ENCODE data around the gene ADGRG6. TPM values are rescaled to one million over a fixed set of nuclear protein-coding genes. Genes with fewer than 3 reads are reported as not detected.
A peak's percentile ranks its signal among the peaks of the same experiment; 100 is the strongest.

Gene ADGRG6
- polyA plus RNA-seq, 1 of the 3 experiments (the other 2 are of a cell fraction): 61.5 TPM

GRCh38 chr6:142297996-142298753, 3.6 kb upstream of the ADGRG6 start:
- CTCF ChIA-PET: interaction anchor here (0.8 kb wide), 1 partner anchor 9 kb away, joined by 3 read pairs; no protein-coding TSS in a partner anchor
- no peaks in the 10 kb centered on the region for H4K20me1 ChIP-seq (ENCODE audit: insufficient read depth)
- H3K4me3 ChIP-seq (ENCODE audit: low read depth in 2 of 2, low read length in 1 of 2): no peak overlapping the region
- peak overlapping the region; percentile 23; the same call in 1 of the 2 replicates for H3K9ac ChIP-seq
- POLR2A ChIA-PET: no interaction called here
- no peaks in the 10 kb centered on the region; a peak in 1 of 4 replicates for H3K4me1 ChIP-seq (ENCODE audit: control insufficient read depth in 1 of 2, insufficient read depth in 2 of 2, low read depth in 1 of 2, low read length in 1 of 2)
- DNase-seq: no peak
- peak overlapping the region; percentile 40; the same call in 1 of the 2 replicates for H3K4me2 ChIP-seq
- H3K79me2 ChIP-seq (ENCODE audit: insufficient read depth): peaks cover 14% of the 10 kb centered on the region
- H2AFZ ChIP-seq (ENCODE audit: low read depth): no peak overlapping the region
- H3K9me2 ChIP-seq: no peaks in the 10 kb centered on the region
- H3K27ac ChIP-seq (ENCODE audit: low read depth in 2 of 2, low read length in 1 of 2): peak overlapping the region; percentile 43 to 77; a peak in 3 of 4 replicates
- peaks cover 49% of the 10 kb centered on the region for H3F3A ChIP-seq (replicated peaks; ENCODE audit: insufficient read depth)
- 5% methylated on average over 3 of the region's 3 CpGs for WGBS (ENCODE audit: low lambda C conversion rate)
- no peaks in the 10 kb centered on the region for H3K27me3 ChIP-seq (ENCODE audit: insufficient read depth)
- no peaks in the 10 kb centered on the region for H3K36me3 ChIP-seq (replicated peaks in 1 of 2; ENCODE audit: control insufficient read depth in 1 of 2, insufficient read depth in 2 of 2, low read length in 1 of 2)
- no peaks in the 10 kb centered on the region for H3K9me3 ChIP-seq
- TF ChIP-seq SMC3 (IDR thresholded peaks at IDR 0.05; ENCODE audit: low read depth, low read length) (no peak), FOXJ3 (CRISPR knock-in tag; IDR thresholded peaks at IDR 0.05) (no peak), RAD21 (IDR thresholded peaks at IDR 0.05; ENCODE audit: low read length) (no peak), MXI1 (IDR thresholded peaks at IDR 0.05; ENCODE audit: low read depth, low read length) (no peak), PBX3 (IDR thresholded peaks at IDR 0.05) (peak; percentile 80), YY1 (IDR thresholded peaks at IDR 0.05; ENCODE audit: low read depth) (no peak), IRF3 (IDR thresholded peaks at IDR 0.05; ENCODE audit: low read depth, low read length) (no peak), FOXM1 (IDR thresholded peaks at IDR 0.05; ENCODE audit: low read depth) (0 out of 2 replicates have a peak, but pooled peaks have one; percentile 0), REST (IDR thresholded peaks at IDR 0.05; ENCODE audit: low read depth, low read length) (no peak), EZH2phosphoT487 (IDR thresholded peaks at IDR 0.05; ENCODE audit: borderline replicate concordance, low read depth) (no peak), EP300 (IDR thresholded peaks at IDR 0.05; ENCODE audit: borderline replicate concordance in 1 of 2, low read depth in 1 of 2, low read length in 1 of 2) (peak in 1 of 2 experiments; percentile 6; a peak in 2 of 4 replicates), USF1 (IDR thresholded peaks at IDR 0.05; ENCODE audit: borderline replicate concordance, low read depth) (peak; percentile 36; the same call in 1 of the 2 replicates), JUND (IDR thresholded peaks at IDR 0.05) (no peak; the same call in 1 of the 2 replicates), NRF1 (IDR thresholded peaks at IDR 0.05; ENCODE audit: low read depth, low read length) (no peak), SIN3A (IDR thresholded peaks at IDR 0.05; ENCODE audit: borderline replicate concordance, low read depth, low read length) (peak; percentile 75; the same call in 1 of the 2 replicates), RCOR1 (IDR thresholded peaks at IDR 0.05; ENCODE audit: low read length) (no peak), TEAD4 (IDR thresholded peaks at IDR 0.05; ENCODE audit: borderline replicate concordance, insufficient read depth) (peak; percentile 54; the same call in 1 of the 2 replicates), GABPA (IDR thresholded peaks at IDR 0.05; ENCODE audit: low read depth) (no peak), MAX (IDR thresholded peaks at IDR 0.05; ENCODE audit: low read depth) (peak; percentile 70; the same call in 1 of the 2 replicates), RXRA (IDR thresholded peaks at IDR 0.05; ENCODE audit: borderline replicate concordance, low read depth) (no peak), USF2 (IDR thresholded peaks at IDR 0.05; ENCODE audit: borderline replicate concordance, low read depth, low read length) (no peak), CHD2 (IDR thresholded peaks at IDR 0.05; ENCODE audit: low read length, partially characterized antibody) (no peak)
